GM18505 (cell line): ENCODE measurements around the gene AJUBA.

Experiments used
- ATAC-seq: cut with Tn5 transposase; IDR thresholded peaks from one replicate; pipeline ENCODE4 v1.9.1; 2021; ENCODE audit not compliant: unreplicated experiment
- POLR2A ChIP-seq: IDR thresholded peaks from 4 replicates; pipeline ENCODE4 v1.6.1; 2011; ENCODE audit warnings: borderline replicate concordance; ENCODE audit not compliant: insufficient read depth, insufficient read length; ENCODE audit errors: extremely low read depth

The AJUBA gene

DNA sequence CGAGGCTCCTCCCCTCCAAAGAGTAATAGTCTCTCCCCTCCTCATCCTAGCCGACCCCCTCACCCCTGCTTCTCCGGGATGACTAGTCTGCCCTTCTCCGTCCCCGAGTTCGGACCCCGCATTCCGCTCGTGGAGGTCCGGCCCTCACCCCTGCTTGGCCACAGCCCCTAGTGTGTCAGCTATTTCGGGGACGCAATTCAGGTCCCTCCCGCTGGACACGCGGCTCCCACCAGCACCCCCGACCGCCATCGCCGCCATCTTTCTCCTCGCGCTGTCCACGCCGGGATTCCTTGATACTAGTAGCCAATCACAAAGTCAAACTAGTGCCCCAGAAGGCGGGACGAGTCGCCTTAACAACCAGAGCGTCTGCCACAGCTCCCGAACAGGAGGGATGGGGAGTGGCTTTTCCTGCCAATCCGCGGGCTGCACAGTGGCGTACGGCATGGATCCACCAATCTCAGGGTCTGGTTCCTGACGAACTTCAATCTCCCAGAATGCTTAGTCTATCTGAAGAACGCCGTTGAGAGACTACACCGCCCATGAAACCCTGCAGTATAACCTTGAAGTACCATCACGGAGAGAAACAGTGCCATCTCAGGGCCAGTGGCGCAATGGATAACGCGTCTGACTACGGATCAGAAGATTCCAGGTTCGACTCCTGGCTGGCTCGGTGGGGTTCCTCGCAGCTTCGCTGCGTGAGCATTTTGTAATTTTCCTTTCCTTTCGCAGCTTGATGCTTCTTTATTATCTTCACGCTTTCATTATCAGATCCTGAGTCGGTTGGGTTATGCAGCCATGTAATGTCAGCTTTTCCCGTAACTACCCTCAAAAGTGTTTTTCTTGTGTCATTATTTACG is 53.0 kb downstream of the AJUBA start, which contains the start of gene PRMT5:
Gene PRMT5, minus strand, starts transcription at position 273 of the 857 bp plus-strand sequence. Its CDS starts 15 bp downstream, at position 258.
- ATAC-seq = peak; percentile 88
- peak; percentile 87 for TF ChIP-seq POLR2A

DNA sequence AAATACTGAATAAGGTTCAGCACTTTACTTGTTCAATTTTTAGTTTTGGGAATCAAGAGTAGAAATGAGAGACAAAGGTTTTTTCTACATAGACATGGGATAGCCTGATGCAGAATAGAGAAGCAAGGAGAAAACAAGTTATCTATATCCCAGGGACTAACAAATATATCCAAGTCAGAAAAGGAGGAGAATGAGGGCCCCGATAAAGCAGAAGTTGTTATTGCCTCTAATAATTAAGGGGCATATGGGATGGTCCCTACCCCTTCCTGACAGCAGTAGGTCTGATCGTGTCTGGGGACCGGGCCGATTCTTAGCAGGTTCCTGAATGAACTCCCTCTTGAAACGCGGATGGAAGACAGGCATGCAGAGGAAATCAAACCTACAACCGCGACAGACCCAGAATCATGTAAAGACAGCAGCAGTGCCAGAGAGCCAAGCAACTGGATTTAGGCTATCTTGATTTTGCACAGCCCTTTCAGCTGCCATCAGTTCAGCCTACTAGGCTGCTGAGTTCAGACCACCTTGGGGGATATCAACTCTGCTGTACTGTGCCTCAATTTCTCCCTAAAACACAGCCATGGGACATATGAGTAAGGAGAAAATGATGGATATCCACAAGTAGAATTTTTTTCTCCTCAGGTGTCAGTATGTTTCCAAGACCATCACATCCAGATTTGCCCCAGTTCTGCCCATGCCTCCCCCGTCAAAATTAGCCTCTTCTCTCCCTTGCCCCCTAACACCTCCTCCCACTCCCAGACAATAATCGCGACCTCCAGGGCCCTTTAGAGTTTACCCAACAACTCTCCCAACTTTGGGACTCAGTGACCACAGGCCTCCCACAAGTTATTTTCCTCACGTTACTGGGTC is 53.9 kb downstream of the AJUBA start:
- ATAC-seq = no peak
- no peak for TF ChIP-seq POLR2A

DNA sequence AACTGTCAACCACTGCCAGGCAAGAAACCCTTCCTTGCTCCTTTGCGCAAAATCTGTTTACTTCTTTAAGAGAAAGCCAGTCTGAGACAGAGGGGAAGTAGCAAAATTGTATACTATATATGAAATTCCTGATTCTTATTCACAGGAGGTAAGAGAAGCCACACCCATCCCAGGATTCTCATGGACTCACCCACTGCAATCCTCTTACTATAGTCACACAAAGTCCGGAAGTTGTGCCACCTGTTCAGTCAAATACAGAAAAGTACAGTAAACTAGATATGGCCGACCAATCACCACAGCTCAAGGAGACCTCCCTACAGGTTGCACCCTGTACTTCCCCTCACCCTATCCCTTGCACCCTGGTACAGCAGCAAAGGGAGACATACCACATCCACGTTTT is 56.0 kb downstream of the AJUBA start:
- ATAC-seq = no peak
- TF ChIP-seq POLR2A = no peak

DNA sequence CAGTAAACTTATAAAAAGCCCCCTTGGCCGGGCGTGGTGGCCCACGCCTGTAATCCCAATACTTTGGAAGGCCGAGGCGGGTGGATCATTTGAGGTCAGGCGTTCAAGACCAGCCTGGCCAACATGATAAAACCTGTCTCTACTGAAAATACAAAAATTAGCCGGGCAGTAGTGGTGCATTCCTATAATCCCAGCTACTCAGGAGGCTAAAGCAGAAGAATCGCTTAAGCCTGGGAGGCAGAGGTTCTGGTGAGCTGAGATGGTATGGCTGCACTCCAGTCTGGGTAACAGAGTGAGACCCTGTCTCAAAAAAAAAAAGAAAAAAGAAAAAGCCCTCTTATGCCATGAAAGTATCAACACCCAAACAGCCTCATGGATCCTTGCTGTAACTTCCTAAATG is 56.8 kb downstream of the AJUBA start:
- no peak for ATAC-seq
- no peak for TF ChIP-seq POLR2A

DNA sequence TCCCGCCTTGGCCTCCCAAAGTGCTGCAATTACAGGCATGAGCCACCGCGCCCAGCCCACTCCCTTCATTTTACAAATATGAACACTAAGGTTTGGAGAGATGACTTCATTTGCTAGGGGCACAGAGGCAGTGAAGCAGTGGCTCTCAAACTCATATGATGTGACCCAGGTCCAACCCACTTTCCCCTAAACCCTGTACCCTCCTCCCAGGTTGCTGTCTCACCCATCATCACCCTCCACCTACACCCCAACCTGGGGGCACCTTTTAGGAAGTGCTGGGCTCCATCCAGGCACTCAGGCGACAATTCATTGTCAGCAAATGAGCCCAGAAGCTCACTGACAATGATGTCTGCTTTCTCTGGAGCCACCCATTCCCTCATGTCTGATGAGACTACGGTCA is 58.6 kb downstream of the AJUBA start:
- TF ChIP-seq POLR2A = no peak
- no peak for ATAC-seq

DNA sequence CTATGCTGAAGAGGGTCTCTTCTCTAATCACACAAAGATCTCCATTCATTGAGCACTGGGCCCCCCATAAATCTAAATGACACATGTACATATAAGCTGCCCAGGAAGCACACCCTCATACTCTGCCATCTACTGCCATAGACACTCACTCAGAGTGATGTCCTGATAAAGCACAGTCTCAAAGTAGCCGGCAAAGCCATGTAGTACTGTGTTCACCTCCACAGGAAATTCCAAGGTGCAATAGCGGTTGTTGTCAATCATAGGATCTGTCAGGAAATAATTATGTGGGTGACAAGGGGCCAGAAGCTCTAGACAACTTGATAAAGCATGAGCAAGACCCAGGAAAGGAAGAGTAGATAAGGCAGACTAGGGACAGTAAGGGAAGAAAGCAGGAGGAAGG is 60.1 kb downstream of the AJUBA start:
- no peak for ATAC-seq
- no peak for TF ChIP-seq POLR2A
